HUES6 (cell line): ENCODE data around the gene RPS25.
"Not testable (repeated sequence)": the region's sequence is repeated elsewhere in the genome, so short reads cannot be mapped to it uniquely, and the experiment has no call there.

Experiments
- H3K27ac ChIP-seq: 2 replicates; pipeline ENCODE4 v1.7.0; 2013; ENCODE audit warnings: low read depth, mild to moderate bottlenecking, low read length, inconsistent platforms
- H3K27me3 ChIP-seq: 2 replicates; pipeline ENCODE4 v1.6.1; 2013; ENCODE audit warnings: low read length; ENCODE audit not compliant: control insufficient read depth, insufficient read depth
- H3K36me3 ChIP-seq: 2 replicates; pipeline ENCODE4 v1.6.1; 2013; ENCODE audit warnings: low read length; ENCODE audit not compliant: control insufficient read depth, insufficient read depth
- H3K4me1 ChIP-seq: 2 replicates; pipeline ENCODE4 v1.6.1; 2013; ENCODE audit warnings: low read length; ENCODE audit not compliant: control insufficient read depth, insufficient read depth
- H3K4me3 ChIP-seq: 2 replicates; pipeline ENCODE4 v1.5.1; 2013; ENCODE audit warnings: low read depth, low read length
- H3K9ac ChIP-seq: one replicate; pipeline ENCODE4 v1.6.1; 2013; ENCODE audit warnings: mild to moderate bottlenecking, low read length
- H3K9me3 ChIP-seq: 2 replicates; pipeline ENCODE4 v1.6.1; 2013; ENCODE audit warnings: low read depth, low read length; ENCODE audit not compliant: control insufficient read depth, insufficient read depth

RPS25 gene

GRCh38 chr11:119025978-119026766, 8.0 kb upstream of the RPS25 start:
- H3K36me3 ChIP-seq, result peaks cover 74% of the 10 kb centered on the region
- H3K27me3 ChIP-seq, result no peaks in the 10 kb centered on the region
- H3K9me3 ChIP-seq, result no peaks in the 10 kb centered on the region
- no peak overlapping the region for H3K4me3 ChIP-seq
- H3K9ac ChIP-seq, result no peak overlapping the region
- H3K27ac ChIP-seq, result no peak overlapping the region
- peaks cover 23% of the 10 kb centered on the region for H3K4me1 ChIP-seq

- H3K36me3 ChIP-seq, result peaks cover 76% of the 10 kb centered on the region
Measured at GRCh38 chr11:119025541-119025940, 7.4 kb upstream of the RPS25 start.

GRCh38 chr11:119025099-119025473, 6.9 kb upstream of the RPS25 start:
- H3K9ac ChIP-seq, result no peak overlapping the region
- no peak overlapping the region for H3K27ac ChIP-seq
- H3K4me3 ChIP-seq, result no peak overlapping the region
- H3K36me3 ChIP-seq, result peaks cover 79% of the 10 kb centered on the region
- no peaks in the 10 kb centered on the region for H3K27me3 ChIP-seq
- H3K9me3 ChIP-seq, result no peaks in the 10 kb centered on the region
- H3K4me1 ChIP-seq, result peaks cover 24% of the 10 kb centered on the region

More at GRCh38 chr11:119025541-119025940, 7.4 kb upstream of the RPS25 start:
- Histone ChIP-seq H3K9me3 (no peaks in the 10 kb centered on the region), H3K27ac (no peak overlapping the region), H3K4me3 (no peak overlapping the region), H3K9ac (no peak overlapping the region), H3K27me3 (no peaks in the 10 kb centered on the region), H3K4me1 (peaks cover 23% of the 10 kb centered on the region)

DNA sequence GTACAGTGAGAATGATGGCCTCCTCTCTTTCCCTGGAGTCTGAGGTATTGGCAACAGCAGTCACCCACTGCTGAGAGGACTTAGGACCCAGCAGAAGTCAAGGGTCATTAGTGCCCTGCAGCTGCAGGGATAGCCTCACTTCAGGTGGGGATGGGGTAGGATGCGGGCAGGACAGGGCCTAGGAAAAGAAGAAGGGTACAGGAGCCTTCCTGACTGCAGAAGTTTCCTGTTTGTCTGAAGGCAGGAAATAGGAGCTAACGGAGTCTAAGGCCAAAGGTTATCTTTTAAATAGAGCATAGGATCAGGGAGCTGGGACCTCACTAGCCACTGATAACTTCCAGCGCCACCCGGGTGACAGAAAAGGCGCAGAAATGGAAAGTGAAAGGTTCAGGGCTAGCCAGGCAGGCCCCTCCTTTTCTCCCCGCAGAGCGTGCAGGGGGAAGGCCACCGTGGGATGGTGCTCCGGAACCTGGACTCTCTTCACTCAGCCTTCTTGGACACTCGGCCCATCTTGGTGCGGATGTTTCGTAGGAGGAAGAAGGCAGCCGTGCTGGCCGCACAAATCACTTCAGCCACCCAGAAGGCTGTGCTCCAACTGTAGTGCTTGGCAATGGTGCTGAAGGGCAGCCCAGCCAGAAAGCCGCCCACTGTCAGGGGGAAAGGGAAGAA, 6.4 kb upstream of the RPS25 start:
- no peak overlapping the region for H3K27ac ChIP-seq
- H3K9ac ChIP-seq, result no peak overlapping the region
- H3K36me3 ChIP-seq, result peaks cover 83% of the 10 kb centered on the region
- no peaks in the 10 kb centered on the region for H3K9me3 ChIP-seq
- H3K4me1 ChIP-seq, result peaks cover 25% of the 10 kb centered on the region
- H3K4me3 ChIP-seq, result no peak overlapping the region
- no peaks in the 10 kb centered on the region for H3K27me3 ChIP-seq

DNA sequence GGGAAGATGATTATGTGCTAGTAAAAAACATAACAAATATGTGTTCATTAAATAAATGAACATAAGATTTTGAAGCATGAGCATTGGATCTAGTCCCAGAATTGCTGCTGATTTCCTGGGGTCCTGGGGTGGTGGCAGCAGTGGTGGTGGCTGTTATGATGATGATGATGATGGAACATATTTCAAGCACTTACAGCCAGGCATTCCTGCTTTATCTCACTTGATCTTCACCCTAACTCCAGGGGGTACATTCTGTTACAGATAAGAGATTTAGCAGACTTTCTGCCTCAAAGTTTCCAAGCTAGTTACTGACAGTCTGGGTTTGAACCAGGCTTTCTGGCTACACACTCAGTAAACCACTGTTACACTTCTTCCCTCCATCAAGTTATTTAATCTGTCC, 5.6 kb upstream of the RPS25 start:
- Histone ChIP-seq H3K36me3 (peaks cover 79% of the 10 kb centered on the region), H3K27ac (no peak overlapping the region), H3K4me1 (peaks cover 17% of the 10 kb centered on the region), H3K4me3 (no peak overlapping the region), H3K9me3 (no peaks in the 10 kb centered on the region), H3K27me3 (no peaks in the 10 kb centered on the region), H3K9ac (no peak overlapping the region)

DNA sequence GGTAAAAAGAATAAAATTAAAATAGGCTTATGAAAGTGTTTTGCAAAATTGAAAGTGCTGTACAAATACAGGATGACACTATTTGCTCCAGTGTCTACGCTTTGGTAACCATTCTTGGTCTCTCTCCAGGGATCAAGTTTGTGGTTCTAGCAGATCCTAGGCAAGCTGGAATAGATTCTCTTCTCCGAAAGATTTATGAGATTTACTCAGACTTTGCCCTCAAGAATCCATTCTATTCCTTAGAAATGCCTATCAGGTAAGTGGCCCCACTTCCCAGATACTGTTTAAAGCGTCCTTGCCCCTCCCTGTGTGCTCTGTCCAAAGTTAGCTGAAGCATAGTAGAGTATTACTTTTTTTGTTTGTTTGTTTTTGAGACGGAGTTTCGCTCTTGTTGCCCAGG, 3.5 kb upstream of the RPS25 start:
- no peak overlapping the region for H3K9ac ChIP-seq
- no peak overlapping the region for H3K27ac ChIP-seq
- H3K9me3 ChIP-seq, result no peaks in the 10 kb centered on the region
- H3K36me3 ChIP-seq, result peaks cover 69% of the 10 kb centered on the region
- peaks cover 12% of the 10 kb centered on the region; the same call in 1 of the 2 replicates for H3K4me1 ChIP-seq
- H3K27me3 ChIP-seq, result no peaks in the 10 kb centered on the region
- no peak overlapping the region for H3K4me3 ChIP-seq

DNA sequence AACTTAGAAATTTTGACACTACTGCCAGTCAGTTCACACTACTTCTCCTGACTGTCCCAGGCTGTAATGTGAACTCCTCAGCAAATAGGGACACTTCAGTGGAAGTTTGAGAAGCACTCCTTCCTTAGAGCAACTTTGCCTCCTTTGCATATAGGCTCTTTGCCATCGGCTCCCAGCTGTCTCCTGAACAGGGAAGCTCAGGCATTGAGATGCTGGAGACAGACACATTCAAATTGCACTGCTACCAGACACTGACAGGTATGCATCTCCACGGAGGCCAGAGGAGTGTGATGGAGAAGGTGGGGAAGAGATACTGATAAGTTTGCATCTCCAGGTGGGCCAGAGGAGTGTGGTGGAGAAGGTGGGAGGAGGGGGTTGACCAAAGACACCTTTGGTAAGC, 1.9 kb upstream of the RPS25 start:
- H3K27ac ChIP-seq, result no peak overlapping the region
- peak overlapping the region; percentile 98 for H3K4me3 ChIP-seq
- peaks cover 12% of the 10 kb centered on the region; the same call in 1 of the 2 replicates for H3K4me1 ChIP-seq
- no peak overlapping the region for H3K9ac ChIP-seq
- no peaks in the 10 kb centered on the region for H3K27me3 ChIP-seq
- no peaks in the 10 kb centered on the region for H3K9me3 ChIP-seq
- peaks cover 69% of the 10 kb centered on the region for H3K36me3 ChIP-seq

GRCh38 chr11:119017377-119017776, 766 bp downstream of the RPS25 start:
- H3K27me3 ChIP-seq, H3K4me1 ChIP-seq, H3K9me3 ChIP-seq: not testable (repeated sequence)
- peaks cover 68% of the 10 kb centered on the region for H3K36me3 ChIP-seq
- H3K27ac ChIP-seq, result peak overlapping the region; percentile 71
- peak overlapping the region; percentile 98 for H3K4me3 ChIP-seq
- H3K9ac ChIP-seq, result peak overlapping the region; percentile 95

- H3K4me1 ChIP-seq, result peaks cover 5% of the 10 kb centered on the region; the same call in 1 of the 2 replicates
- H3K27me3 ChIP-seq, result no peaks in the 10 kb centered on the region
- peak overlapping the region; percentile 21 for H3K4me3 ChIP-seq
- no peaks in the 10 kb centered on the region for H3K9me3 ChIP-seq
- no peak overlapping the region for H3K27ac ChIP-seq
- H3K9ac ChIP-seq, result no peak overlapping the region
- H3K36me3 ChIP-seq, result peaks cover 70% of the 10 kb centered on the region
Measured at GRCh38 chr11:119016216-119017009, 1.7 kb downstream of the RPS25 start.

- Histone ChIP-seq H3K36me3 (peaks cover 76% of the 10 kb centered on the region), H3K4me3 (no peak overlapping the region), H3K27me3 (no peaks in the 10 kb centered on the region), H3K9ac (no peak overlapping the region), H3K27ac (no peak overlapping the region), H3K4me1 (peaks cover 5% of the 10 kb centered on the region; the same call in 1 of the 2 replicates), H3K9me3 (no peaks in the 10 kb centered on the region)
Measured at GRCh38 chr11:119015054-119015611, 3.0 kb downstream of the RPS25 start.
